LoVo (cell line): ENCODE results near the gene EXOSC10.
"Not testable (repeated sequence)": the region's sequence is repeated elsewhere in the genome, so short reads cannot be mapped to it uniquely, and the experiment has no call there.

Source experiments
- DNase-seq: peaks from one replicate; pipeline ENCODE4 v3.0.0-alpha.2; 2016; ENCODE audit warnings: low spot score

The EXOSC10 gene

GRCh38 chr1:11109047-11109760 lies 9.5 kb upstream of the EXOSC10 start:
- no peak for DNase-seq

DNA sequence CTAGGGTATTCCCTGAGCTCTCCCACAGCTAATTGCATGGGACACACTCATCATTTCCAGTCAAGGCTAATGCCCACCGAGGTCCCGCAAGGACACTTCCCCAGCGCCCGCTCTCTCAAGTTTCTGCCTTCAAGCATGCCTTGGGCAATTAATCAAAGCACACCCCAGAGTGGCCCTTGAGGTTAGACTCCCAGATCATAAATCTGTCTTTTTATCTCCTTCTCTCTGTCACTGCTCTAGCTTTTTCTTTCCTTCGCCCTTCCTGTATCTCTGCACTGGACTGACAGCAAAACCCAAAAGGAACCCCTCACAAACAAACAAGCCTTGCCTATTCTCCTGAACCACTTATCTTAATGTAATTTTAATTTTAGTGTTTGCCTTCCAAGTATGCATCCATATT lies 7.9 kb upstream of the EXOSC10 start:
- DNase-seq: no peak

- no peak for DNase-seq
Observed at GRCh38 chr1:11105586-11105985, 5.9 kb upstream of the EXOSC10 start.

DNA sequence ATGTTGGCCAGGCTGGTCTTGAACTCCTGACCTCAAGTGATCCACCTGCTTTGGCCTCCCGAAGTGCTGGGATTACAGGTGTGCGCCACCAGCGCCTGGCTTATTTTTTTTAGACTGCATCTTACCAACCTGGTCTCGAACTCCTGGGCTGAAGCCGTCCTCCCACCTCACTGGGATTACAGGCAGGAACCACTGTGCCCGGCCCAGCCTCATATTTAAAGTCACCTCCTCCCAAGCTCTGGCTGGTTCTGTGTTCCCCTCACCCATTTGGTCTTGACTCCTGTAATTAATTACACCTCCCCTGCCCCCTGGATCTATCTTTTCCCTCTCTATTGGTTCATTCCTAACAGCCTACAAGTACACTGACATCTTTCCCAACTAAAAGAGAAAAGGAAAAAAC lies 1.7 kb upstream of the EXOSC10 start:
- DNase-seq: no peak

- DNase-seq: not testable (repeated sequence)
Observed at GRCh38 chr1:11100806-11101205, 1.1 kb upstream of the EXOSC10 start.

DNA sequence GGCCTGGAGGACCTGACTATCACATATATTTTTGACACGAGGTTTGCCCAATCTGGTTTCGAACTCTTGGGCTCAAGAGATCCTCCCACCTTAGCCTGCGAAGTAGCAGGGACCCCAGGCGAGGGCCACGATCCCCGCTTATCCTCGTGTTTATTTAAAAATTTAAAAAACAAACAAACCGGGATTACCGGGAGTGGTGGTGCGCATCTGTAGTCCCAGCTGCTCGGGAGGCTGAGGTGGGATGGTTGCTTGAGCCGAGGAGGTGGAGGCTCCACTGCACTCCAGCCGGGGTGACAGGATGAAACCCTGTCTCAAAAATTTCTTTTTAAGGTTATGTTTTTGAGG lies 452 bp upstream of the EXOSC10 start:
- DNase-seq: no peak

DNA sequence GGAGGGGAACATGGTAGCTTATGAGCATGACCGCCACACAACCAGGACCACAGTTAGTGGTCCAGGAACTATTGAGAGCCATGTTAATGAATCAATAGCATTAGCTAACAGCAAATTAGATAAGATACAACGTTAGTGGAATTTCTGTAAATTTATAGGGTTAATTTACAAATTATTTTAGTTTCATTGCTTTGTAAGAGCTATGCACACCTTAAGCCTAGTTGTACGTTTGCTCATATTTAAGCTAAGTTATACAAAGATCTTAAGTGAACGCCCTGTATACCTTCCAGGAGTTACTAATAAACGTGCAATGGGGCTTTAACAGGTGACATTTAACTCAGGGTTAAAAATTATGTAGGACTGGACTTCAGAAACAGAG lies 749 bp downstream of the EXOSC10 start:
- no peak for DNase-seq

DNA sequence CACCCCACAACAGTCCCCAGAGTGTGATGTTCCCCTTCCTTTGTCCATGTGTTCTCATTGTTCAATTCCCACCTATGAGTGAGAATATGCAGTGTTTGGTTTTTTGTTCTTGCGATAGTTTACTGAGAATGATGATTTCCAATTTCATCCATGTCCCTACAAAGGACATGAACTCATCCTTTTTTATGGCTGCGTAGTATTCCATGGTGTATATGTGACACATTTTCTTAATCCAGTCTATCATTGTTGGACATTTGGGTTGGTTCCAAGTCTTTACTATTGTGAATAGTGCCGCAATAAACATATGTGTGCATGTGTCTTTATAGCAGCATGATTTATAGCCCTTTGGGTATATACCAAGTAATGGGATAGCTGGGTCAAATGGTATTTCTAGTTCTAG lies 15.9 kb downstream of the EXOSC10 start:
- DNase-seq: not testable (repeated sequence)

GRCh38 chr1:11080931-11081330 lies 18.7 kb downstream of the EXOSC10 start:
- no peak for DNase-seq

DNA sequence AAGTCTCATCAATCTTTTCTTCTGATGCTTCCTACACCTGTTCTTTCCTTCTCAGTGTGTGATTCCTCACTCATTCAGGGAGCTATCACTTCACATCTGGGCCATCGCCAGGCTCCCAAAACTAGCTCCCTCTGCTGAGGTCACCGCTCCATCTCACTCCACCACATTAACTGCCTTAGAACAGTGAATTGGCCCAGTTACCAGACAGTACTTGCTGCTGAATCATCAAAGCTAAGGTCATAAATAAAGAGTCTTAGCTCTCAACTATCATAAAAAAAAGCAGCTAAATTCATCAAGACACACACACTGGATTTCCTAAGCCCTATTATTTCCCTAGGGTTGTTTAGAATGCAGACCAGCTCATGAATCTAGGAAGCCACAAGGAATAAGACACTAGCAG lies 21.0 kb downstream of the EXOSC10 start:
- DNase-seq: no peak

GRCh38 chr1:11073398-11073797 lies 26.3 kb downstream of the EXOSC10 start:
- not testable (repeated sequence) for DNase-seq

- DNase-seq: no peak
Observed at GRCh38 chr1:11072216-11072917, 27.3 kb downstream of the EXOSC10 start.

- DNase-seq: no peak
Observed at GRCh38 chr1:11071463-11072215, 28.0 kb downstream of the EXOSC10 start.

DNA sequence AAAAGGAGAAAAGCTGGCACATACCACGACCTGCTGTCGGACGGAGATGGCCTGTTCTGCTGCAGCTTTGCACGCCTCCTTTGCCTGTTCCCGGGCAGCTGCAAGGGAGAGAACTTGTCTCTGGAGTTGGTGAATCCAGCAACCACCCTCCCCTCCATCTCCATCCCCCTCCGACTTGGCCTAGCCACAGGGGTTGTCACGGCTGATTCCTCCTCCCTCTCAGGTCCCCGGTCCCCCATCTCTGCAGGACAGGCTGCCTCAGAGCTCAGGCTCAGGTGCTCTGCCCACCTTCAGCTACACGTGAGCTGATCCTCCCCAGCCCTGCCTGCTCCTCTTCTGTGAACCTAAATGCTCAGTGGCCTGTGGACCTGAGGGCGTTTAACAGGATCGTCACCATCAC lies 28.8 kb downstream of the EXOSC10 start:
- no peak for DNase-seq

DNA sequence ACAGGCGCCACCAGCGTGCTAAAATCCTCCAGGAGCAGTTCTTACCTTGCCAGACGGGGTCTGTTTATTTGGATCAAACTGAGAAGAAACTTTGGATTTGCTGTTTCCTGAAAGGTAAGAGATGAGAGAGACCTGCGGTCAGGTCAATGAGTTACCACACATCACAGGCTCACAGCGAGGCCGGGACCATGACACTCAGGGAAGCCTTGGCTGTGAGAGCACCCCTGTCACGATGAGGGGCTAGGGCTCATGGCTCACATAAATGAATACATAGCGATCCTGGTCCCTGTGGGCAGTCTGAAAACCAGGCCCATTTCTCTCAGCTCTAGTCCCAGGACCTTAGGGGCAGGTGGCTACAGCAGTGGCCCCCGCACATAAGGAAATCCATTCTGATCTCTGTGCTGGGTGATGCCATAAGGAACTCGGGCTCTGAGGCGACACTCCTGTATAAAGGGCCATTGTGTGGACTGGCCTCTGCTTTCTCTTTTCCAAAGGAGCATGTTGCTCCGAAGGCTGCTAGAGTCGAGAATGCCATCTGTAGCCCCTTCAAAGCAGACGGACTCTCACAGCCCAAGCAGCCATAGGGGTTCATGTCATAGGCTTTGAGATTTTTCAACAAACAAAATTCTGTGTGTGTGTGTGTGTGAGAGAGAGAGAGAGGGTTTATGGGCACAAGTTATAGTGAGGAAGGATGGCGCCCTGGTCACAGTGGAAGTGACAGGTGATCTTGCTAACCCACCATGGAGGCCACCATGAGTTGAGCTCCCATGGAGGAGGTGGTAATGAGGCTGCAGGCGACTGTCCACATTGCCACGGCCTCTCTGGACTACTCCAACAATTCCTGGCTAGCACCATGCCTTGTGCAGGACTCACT lies 30.8 kb downstream of the EXOSC10 start:
- DNase-seq: no peak

GRCh38 chr1:11067716-11068599 lies 31.7 kb downstream of the EXOSC10 start:
- no peak for DNase-seq

GRCh38 chr1:11065796-11066195 lies 33.9 kb downstream of the EXOSC10 start:
- no peak for DNase-seq

GRCh38 chr1:11064942-11065341 lies 34.7 kb downstream of the EXOSC10 start:
- no peak for DNase-seq

- DNase-seq: not testable (repeated sequence)
Observed at GRCh38 chr1:11063937-11064537, 35.6 kb downstream of the EXOSC10 start.

DNA sequence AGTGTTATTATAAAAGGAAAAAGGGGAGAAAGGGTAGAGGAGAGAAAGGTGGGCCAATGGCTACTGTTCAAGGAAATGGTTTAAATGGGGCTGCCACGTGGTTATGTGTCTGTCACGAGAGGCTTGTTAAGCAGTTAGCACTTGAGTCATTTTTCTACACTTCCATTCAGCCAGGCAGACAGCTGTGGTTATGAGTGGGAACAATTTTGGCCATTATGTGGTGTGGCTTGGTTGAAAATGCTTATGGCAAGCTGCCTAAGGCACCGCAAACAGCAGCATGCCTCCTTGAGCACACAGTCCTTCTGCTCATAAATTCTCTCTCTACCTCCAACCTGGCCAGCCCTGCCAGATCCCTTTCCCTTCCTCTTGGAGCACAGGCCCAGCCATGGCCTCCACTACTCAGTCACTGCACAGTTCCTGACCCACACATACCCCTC lies 36.7 kb downstream of the EXOSC10 start:
- DNase-seq: no peak
